ENCODE results near the gene RIBC1. TPM values are rescaled to one million over a fixed set of nuclear protein-coding genes. Genes with fewer than 3 reads are reported as not detected.

RIBC1 gene
- total and polyA plus RNA-seq, 2 experiments from 2014 or later: 0.45 to 0.55 TPM

- H3K27me3 Mint-ChIP-seq (ENCODE audit: insufficient read depth, low read depth, poor library complexity): peaks cover 2% of the 10 kb centered on the region
- H4K20me1 ChIP-seq (replicated peaks; ENCODE audit: insufficient read depth): no peaks in the 10 kb centered on the region; the same call in none of the 2 replicates
- no peaks in the 10 kb centered on the region for H3K9me2 ChIP-seq (ENCODE audit: insufficient read depth)
- H3K79me2 ChIP-seq (replicated peaks; ENCODE audit: insufficient read depth): no peaks in the 10 kb centered on the region
- peaks cover 4% of the 10 kb centered on the region; the same call in 1 of the 2 replicates for H3K4me1 ChIP-seq (ENCODE audit: insufficient read depth)
- H3K4me3 ChIP-seq: no peak overlapping the region
- H3K36me3 Mint-ChIP-seq (ENCODE audit: low read depth): peaks cover 55% of the 10 kb centered on the region
- no peaks in the 10 kb centered on the region for H3K9me3 Mint-ChIP-seq
- no peak overlapping the region; the same call in 1 of the 2 replicates for H3K27ac Mint-ChIP-seq
- H3K4me3 Mint-ChIP-seq: no peak overlapping the region
- H2AFZ ChIP-seq: no peak overlapping the region
- no peaks in the 10 kb centered on the region for H3K27me3 ChIP-seq (ENCODE audit: insufficient read depth)
- DNase-seq (ENCODE audit: low spot score) (no peak), ATAC-seq (no peak)
- no peak overlapping the region for H3K4me2 ChIP-seq
- TF ChIP-seq ZNF331 (CRISPR knock-in tag; IDR thresholded peaks at IDR 0.05; ENCODE audit: low read depth) (no peak), STAT1 (IDR thresholded peaks at IDR 0.05; ENCODE audit: unreplicated experiment) (no peak), EZH2 (IDR thresholded peaks at IDR 0.05; ENCODE audit: low read depth, unreplicated experiment) (no peak), POLR2AphosphoS5 (IDR thresholded peaks at IDR 0.05; ENCODE audit: low read depth) (no peak), CREB1 (CRISPR knock-in tag; IDR thresholded peaks at IDR 0.05; ENCODE audit: low read depth) (no peak), REST (IDR thresholded peaks at IDR 0.05; ENCODE audit: unreplicated experiment) (no peak)
- no peak overlapping the region for H3K27ac ChIP-seq (ENCODE audit: low read depth)
- peaks cover 15% of the 10 kb centered on the region for H3K4me1 Mint-ChIP-seq
- no peaks in the 10 kb centered on the region for H3F3A ChIP-seq (replicated peaks; ENCODE audit: low read depth)
- peaks cover 9% of the 10 kb centered on the region; the same call in 1 of the 2 replicates for H3K36me3 ChIP-seq (ENCODE audit: insufficient read depth)
These were observed 26.9 kb upstream of the RIBC1 start for GRCh38 chrX:53395605-53396298.

GRCh38 chrX:53398216-53398615, 24.5 kb upstream of the RIBC1 start:
- ATAC-seq (no peak), DNase-seq (ENCODE audit: low spot score) (no peak)
- Histone ChIP-seq H3K4me3 (no peak overlapping the region), H2AFZ (no peak overlapping the region), H3K27ac (ENCODE audit: low read depth) (no peak overlapping the region), H3K27me3 (ENCODE audit: insufficient read depth) (no peaks in the 10 kb centered on the region), H3K4me1 (ENCODE audit: insufficient read depth) (peaks cover 6% of the 10 kb centered on the region; the same call in 1 of the 2 replicates), H3K79me2 (replicated peaks; ENCODE audit: insufficient read depth) (no peaks in the 10 kb centered on the region), H3K36me3 (ENCODE audit: insufficient read depth) (peaks cover 18% of the 10 kb centered on the region; the same call in 1 of the 2 replicates), H3F3A (replicated peaks; ENCODE audit: low read depth) (no peaks in the 10 kb centered on the region), H3K9me2 (ENCODE audit: insufficient read depth) (no peaks in the 10 kb centered on the region), H4K20me1 (replicated peaks; ENCODE audit: insufficient read depth) (no peaks in the 10 kb centered on the region; the same call in none of the 2 replicates), H3K4me2 (no peak overlapping the region)
- no peak for TF ChIP-seq ZNF331 (CRISPR knock-in tag; IDR thresholded peaks at IDR 0.05; ENCODE audit: low read depth)
- Mint-ChIP-seq H3K27ac (no peak overlapping the region), H3K27me3 (ENCODE audit: insufficient read depth, low read depth, poor library complexity) (peaks cover 2% of the 10 kb centered on the region), H3K9me3 (no peaks in the 10 kb centered on the region), H3K36me3 (ENCODE audit: low read depth) (peaks cover 68% of the 10 kb centered on the region), H3K4me3 (no peak overlapping the region), H3K4me1 (peaks cover 26% of the 10 kb centered on the region)

Measured in GM23338 (cell line).